HepG2 (cell line): ENCODE measurements around the gene HSDL2. TPM values are rescaled to one million over a fixed set of nuclear protein-coding genes. Genes with fewer than 3 reads are reported as not detected.
A peak's percentile ranks its signal among the peaks of the same experiment; 100 is the strongest.

Experiments
- BHLHE40 ChIP-seq: IDR thresholded peaks from 2 replicates; pipeline ENCODE4 v1.6.1; 2011; ENCODE audit warnings: low read length, improper control_type of control experiment
- DPF2 ChIP-seq: sonication (generic); formaldehyde crosslinking; IDR thresholded peaks from 2 replicates; pipeline ENCODE4 v1.4.0; 2020; ENCODE audit warnings: mild to moderate bottlenecking, low read depth, missing genetic modification reagents, borderline replicate concordance
- GABPA ChIP-seq, 2 experiments: IDR thresholded peaks; 2 replicates each; pipeline ENCODE4 v1.6.1; 2011 to 2016; ENCODE audit warnings: low read depth in 2 of 2, low read length in 1 of 2, missing biosample characterization in 1 of 2, missing genetic modification characterization in 1 of 2
- ISX ChIP-seq: sonication (generic); formaldehyde crosslinking; conservative IDR thresholded peaks from 2 replicates; pipeline ENCODE4 v1.5.0; 2020; ENCODE audit warnings: missing genetic modification reagents
- KDM5A ChIP-seq: fragments of 200-600 bp; sonication (generic); IDR thresholded peaks from 2 replicates; pipeline ENCODE4 v1.7.0; 2018; ENCODE audit warnings: antibody characterized with exemption, mild to moderate bottlenecking, low read length, borderline replicate concordance
- SAFB2 ChIP-seq: sonication (generic); formaldehyde crosslinking; IDR thresholded peaks from 2 replicates; pipeline ENCODE4 v1.5.1; 2020; ENCODE audit warnings: missing genetic modification reagents, low read depth, mild to moderate bottlenecking, borderline replicate concordance
- SKI ChIP-seq: fragments of 450-650 bp; IDR thresholded peaks from one replicate; pipeline ENCODE4 v1.6.1; 2018; ENCODE audit warnings: mild to moderate bottlenecking; ENCODE audit not compliant: partially characterized antibody
- SMARCE1 ChIP-seq: fragments of 450-650 bp; IDR thresholded peaks from 2 replicates; pipeline ENCODE4 v1.6.1; 2017; ENCODE audit warnings: borderline replicate concordance
- SP140L ChIP-seq: sonication (generic); formaldehyde crosslinking; IDR thresholded peaks from 2 replicates; pipeline ENCODE4 v1.4.0; 2020; ENCODE audit warnings: missing genetic modification reagents, borderline replicate concordance
- SRSF1 ChIP-seq: fragments of 200-400 bp; formaldehyde crosslinking; optimal IDR thresholded peaks from 2 replicates; pipeline ENCODE3; 2017; ENCODE audit warnings: mild to moderate bottlenecking, low read depth, low read length, moderate library complexity
- TEAD3 ChIP-seq: optimal IDR thresholded peaks from 2 replicates; pipeline ENCODE3; 2016; ENCODE audit warnings: borderline replicate concordance
- XBP1 ChIP-seq: sonication (generic); formaldehyde crosslinking; IDR thresholded peaks from 2 replicates; pipeline ENCODE4 v1.5.0; 2020; ENCODE audit warnings: missing genetic modification reagents
- ZFP36L1 ChIP-seq: sonication (generic); formaldehyde crosslinking; IDR thresholded peaks from 2 replicates; pipeline ENCODE4 v1.8.0; 2022; ENCODE audit warnings: mild to moderate bottlenecking, missing genetic modification reagents, moderate library complexity
- ZMAT3 ChIP-seq: sonication (generic); formaldehyde crosslinking; conservative IDR thresholded peaks from 2 replicates; pipeline ENCODE4 v1.7.0; 2021; ENCODE audit warnings: missing genetic modification reagents
- ZNF160 ChIP-seq: sonication (generic); formaldehyde crosslinking; IDR thresholded peaks from 2 replicates; pipeline ENCODE4 v1.8.0; 2022; ENCODE audit warnings: mild to moderate bottlenecking, inconsistent platforms, missing genetic modification reagents
- ZNF430 ChIP-seq: sonication (generic); formaldehyde crosslinking; IDR thresholded peaks from 2 replicates; pipeline ENCODE4 v1.9.0; 2021; ENCODE audit warnings: mild to moderate bottlenecking, missing genetic modification reagents
- ZNF451 ChIP-seq: sonication (generic); formaldehyde crosslinking; IDR thresholded peaks from 2 replicates; pipeline ENCODE4 v1.5.0; 2020; ENCODE audit warnings: mild to moderate bottlenecking, missing genetic modification reagents
- ZNF547 ChIP-seq: sonication (generic); formaldehyde crosslinking; IDR thresholded peaks from 2 replicates; pipeline ENCODE4 v1.5.1; 2020; ENCODE audit warnings: mild to moderate bottlenecking, missing genetic modification reagents
- ZNF644 ChIP-seq: IDR thresholded peaks from 2 replicates; pipeline ENCODE4 v1.6.1; 2016; ENCODE audit warnings: low read depth
- ZNF747 ChIP-seq: sonication (generic); formaldehyde crosslinking; IDR thresholded peaks from 2 replicates; pipeline ENCODE4 v1.8.1; 2023; ENCODE audit warnings: missing genetic modification reagents, mild to moderate bottlenecking, borderline replicate concordance
- ZNF768 ChIP-seq: sonication (generic); formaldehyde crosslinking; IDR thresholded peaks from 2 replicates; pipeline ENCODE4 v1.4.0; 2020; ENCODE audit warnings: missing genetic modification reagents
- polyA plus RNA-seq, 8 experiments: library from polyadenylated mRNA; depleted of rRNA in 3 of 8; stranded (reverse) in 7 of 8; unstranded in 1 of 8; fragments of >200 nt; fragmentation: Illumina TruSeq in 4 of 8; extraction: Trizol in 4 of 8; gene quantifications; 2 replicates each; pipeline versions ENCODE4 v1.2.1 to v1.2.3, GENCODE V29; 2011 to 2016; ENCODE audit warnings: low read depth in 4 of 8, missing spikeins in 1 of 8, mixed read lengths in 1 of 8; ENCODE audit not compliant: insufficient read depth in 1 of 8
- total RNA-seq, 5 experiments: library from RNA; depleted of rRNA; stranded (reverse); fragments of >200 nt; fragmentation: Illumina TruSeq; extraction: Trizol; gene quantifications; 2 replicates each; pipeline ENCODE4 v1.2.3, GENCODE V29; 2016; ENCODE audit warnings: low read depth in 1 of 5
- TF ChIP-seq, protein P1 (sequence below): sonication (generic); formaldehyde crosslinking; IDR thresholded peaks from 2 replicates; pipeline ENCODE4 v1.5.0; 2020; ENCODE audit warnings: missing genetic modification reagents
- TF ChIP-seq, protein P2 (sequence below): sonication (generic); formaldehyde crosslinking; IDR thresholded peaks from 2 replicates; pipeline ENCODE4 v1.4.0; 2020; ENCODE audit warnings: missing genetic modification reagents, low read depth, mild to moderate bottlenecking, borderline replicate concordance
- TF ChIP-seq, protein P3 (sequence below): sonication (generic); formaldehyde crosslinking; IDR thresholded peaks from 2 replicates; pipeline ENCODE4 v1.5.0; 2020; ENCODE audit warnings: missing genetic modification reagents, mild to moderate bottlenecking, borderline replicate concordance
- TF ChIP-seq, protein P4 (sequence below): sonication (generic); formaldehyde crosslinking; IDR thresholded peaks from 2 replicates; pipeline ENCODE4 v1.4.0; 2020; ENCODE audit warnings: mild to moderate bottlenecking, missing genetic modification reagents
- TF ChIP-seq, protein P5 (sequence below): sonication (generic); formaldehyde crosslinking; IDR thresholded peaks from 2 replicates; pipeline ENCODE4 v1.4.0; 2020; ENCODE audit warnings: missing genetic modification reagents
- TF ChIP-seq, protein P6 (sequence below): sonication (generic); formaldehyde crosslinking; IDR thresholded peaks from 2 replicates; pipeline ENCODE4 v1.4.0; 2020; ENCODE audit warnings: missing genetic modification reagents

The HSDL2 gene
- total and polyA plus RNA-seq, 2 of the 13 experiments (the other 11 are each of a cell fraction or from before 2014, with no cell fraction given) = 55.3 to 80.2 TPM

DNA sequence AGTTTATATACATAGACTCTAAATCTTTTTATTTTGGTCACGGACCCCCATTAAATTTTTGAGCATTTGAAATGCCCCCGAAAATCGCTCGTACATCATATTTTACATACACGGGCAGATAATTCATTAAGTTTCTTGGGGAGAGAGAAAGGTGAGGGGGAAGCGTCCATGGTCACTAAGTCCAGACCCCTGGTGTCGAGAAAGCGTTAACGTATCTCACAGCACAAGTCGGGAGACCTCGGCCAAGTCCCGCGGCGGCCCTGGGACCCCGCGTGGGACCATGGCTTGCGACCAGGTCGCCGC is 47.3 kb upstream of the HSDL2 start (continued):
- TF ChIP-seq ZMAT3 (CRISPR knock-in tag) = no peak
- TF ChIP-seq ZNF747 (CRISPR knock-in tag) = no peak
- no peak for TF ChIP-seq ISX
- TF ChIP-seq DPF2 (CRISPR knock-in tag) = no peak
- no peak for TF ChIP-seq GABPA (IDR thresholded peaks at IDR 0.05; ENCODE audit: low read depth, low read length)
- no peak for TF ChIP-seq GABPA (CRISPR knock-in tag; IDR thresholded peaks at IDR 0.05; ENCODE audit: low read depth)
- TF ChIP-seq KDM5A = peak; percentile 21; the same call in 1 of the 2 replicates
- no peak for TF ChIP-seq BHLHE40
- TF ChIP-seq SAFB2 = no peak
- peak; percentile 34 for TF ChIP-seq TEAD3 (CRISPR knock-in tag)
- TF ChIP-seq ZNF160 (CRISPR knock-in tag) = no peak
- TF ChIP-seq, protein P1, sequence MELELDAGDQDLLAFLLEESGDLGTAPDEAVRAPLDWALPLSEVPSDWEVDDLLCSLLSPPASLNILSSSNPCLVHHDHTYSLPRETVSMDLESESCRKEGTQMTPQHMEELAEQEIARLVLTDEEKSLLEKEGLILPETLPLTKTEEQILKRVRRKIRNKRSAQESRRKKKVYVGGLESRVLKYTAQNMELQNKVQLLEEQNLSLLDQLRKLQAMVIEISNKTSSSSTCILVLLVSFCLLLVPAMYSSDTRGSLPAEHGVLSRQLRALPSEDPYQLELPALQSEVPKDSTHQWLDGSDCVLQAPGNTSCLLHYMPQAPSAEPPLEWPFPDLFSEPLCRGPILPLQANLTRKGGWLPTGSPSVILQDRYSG (CRISPR knock-in tag) = no peak
- TF ChIP-seq ZNF644 (CRISPR knock-in tag) = no peak
- TF ChIP-seq, protein P2, sequence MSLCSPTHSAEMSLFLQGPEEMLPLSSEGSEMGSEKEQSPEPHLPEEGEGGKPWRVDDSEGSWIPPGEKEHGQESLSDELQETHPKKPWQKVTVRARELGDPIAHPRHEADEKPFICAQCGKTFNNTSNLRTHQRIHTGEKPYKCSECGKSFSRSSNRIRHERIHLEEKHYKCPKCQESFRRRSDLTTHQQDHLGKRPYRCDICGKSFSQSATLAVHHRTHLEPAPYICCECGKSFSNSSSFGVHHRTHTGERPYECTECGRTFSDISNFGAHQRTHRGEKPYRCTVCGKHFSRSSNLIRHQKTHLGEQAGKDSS (CRISPR knock-in tag) = 0 out of 2 replicates have a peak, but pooled peaks have one; percentile 6
- TF ChIP-seq SKI = no peak
- TF ChIP-seq ZNF430 (CRISPR knock-in tag) = 0 out of 2 replicates have a peak, but pooled peaks have one; percentile 4
- TF ChIP-seq, protein P3, sequence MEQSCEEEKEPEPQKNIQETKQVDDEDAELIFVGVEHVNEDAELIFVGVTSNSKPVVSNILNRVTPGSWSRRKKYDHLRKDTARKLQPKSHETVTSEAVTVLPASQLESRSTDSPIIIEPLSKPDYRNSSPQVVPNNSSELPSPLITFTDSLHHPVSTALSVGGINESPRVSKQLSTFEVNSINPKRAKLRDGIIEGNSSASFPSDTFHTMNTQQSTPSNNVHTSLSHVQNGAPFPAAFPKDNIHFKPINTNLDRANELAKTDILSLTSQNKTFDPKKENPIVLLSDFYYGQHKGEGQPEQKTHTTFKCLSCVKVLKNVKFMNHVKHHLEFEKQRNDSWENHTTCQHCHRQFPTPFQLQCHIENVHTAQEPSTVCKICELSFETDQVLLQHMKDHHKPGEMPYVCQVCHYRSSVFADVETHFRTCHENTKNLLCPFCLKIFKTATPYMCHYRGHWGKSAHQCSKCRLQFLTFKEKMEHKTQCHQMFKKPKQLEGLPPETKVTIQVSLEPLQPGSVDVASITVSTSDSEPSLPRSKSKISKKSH = no peak
- peak; percentile 28; the same call in 1 of the 2 replicates for TF ChIP-seq SP140L (CRISPR knock-in tag)
- no peak for TF ChIP-seq SMARCE1
- no peak for TF ChIP-seq ZNF451 (CRISPR knock-in tag)
- TF ChIP-seq, protein P4, sequence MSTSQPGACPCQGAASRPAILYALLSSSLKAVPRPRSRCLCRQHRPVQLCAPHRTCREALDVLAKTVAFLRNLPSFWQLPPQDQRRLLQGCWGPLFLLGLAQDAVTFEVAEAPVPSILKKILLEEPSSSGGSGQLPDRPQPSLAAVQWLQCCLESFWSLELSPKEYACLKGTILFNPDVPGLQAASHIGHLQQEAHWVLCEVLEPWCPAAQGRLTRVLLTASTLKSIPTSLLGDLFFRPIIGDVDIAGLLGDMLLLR (CRISPR knock-in tag) = peak; percentile 69; the same call in 1 of the 2 replicates
- no peak for TF ChIP-seq ZFP36L1
- no peak for TF ChIP-seq XBP1
- no peak for TF ChIP-seq ZNF547 (CRISPR knock-in tag)
- TF ChIP-seq, protein P5, sequence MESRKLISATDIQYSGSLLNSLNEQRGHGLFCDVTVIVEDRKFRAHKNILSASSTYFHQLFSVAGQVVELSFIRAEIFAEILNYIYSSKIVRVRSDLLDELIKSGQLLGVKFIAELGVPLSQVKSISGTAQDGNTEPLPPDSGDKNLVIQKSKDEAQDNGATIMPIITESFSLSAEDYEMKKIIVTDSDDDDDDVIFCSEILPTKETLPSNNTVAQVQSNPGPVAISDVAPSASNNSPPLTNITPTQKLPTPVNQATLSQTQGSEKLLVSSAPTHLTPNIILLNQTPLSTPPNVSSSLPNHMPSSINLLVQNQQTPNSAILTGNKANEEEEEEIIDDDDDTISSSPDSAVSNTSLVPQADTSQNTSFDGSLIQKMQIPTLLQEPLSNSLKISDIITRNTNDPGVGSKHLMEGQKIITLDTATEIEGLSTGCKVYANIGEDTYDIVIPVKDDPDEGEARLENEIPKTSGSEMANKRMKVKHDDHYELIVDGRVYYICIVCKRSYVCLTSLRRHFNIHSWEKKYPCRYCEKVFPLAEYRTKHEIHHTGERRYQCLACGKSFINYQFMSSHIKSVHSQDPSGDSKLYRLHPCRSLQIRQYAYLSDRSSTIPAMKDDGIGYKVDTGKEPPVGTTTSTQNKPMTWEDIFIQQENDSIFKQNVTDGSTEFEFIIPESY (CRISPR knock-in tag) = no peak
- TF ChIP-seq, protein P6, sequence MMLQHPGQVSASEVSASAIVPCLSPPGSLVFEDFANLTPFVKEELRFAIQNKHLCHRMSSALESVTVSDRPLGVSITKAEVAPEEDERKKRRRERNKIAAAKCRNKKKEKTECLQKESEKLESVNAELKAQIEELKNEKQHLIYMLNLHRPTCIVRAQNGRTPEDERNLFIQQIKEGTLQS (CRISPR knock-in tag) = no peak
- no peak for TF ChIP-seq ZNF768 (CRISPR knock-in tag)
- no peak for TF ChIP-seq SRSF1
